CD4-positive, alpha-beta T cell (primary cell): ENCODE results near the gene EP300. TPM values are rescaled to one million over a fixed set of nuclear protein-coding genes. Genes with fewer than 3 reads are reported as not detected.
"Not testable (repeated sequence)": the region's sequence is repeated elsewhere in the genome, so short reads cannot be mapped to it uniquely, and the experiment has no call there.

Experiments used
- ATAC-seq: fragments of 200-7000 bp; cut with Tn5 transposase; one replicate; pipeline ENCODE4 v1.10.0; 2022; ENCODE audit warnings: mild to moderate bottlenecking; ENCODE audit not compliant: poor library complexity
- CTCF ChIA-PET: fragments of 350-600 bp; sonication (Branson Sonifier 250); formaldehyde crosslinking; loops from one replicate; lab custom pipeline; 2021; ENCODE audit warnings: antibody characterized with exemption, inconsistent platforms; lab: Charles Lee
- POLR2A ChIA-PET: fragments of 350-600 bp; sonication (Branson Sonifier 250); formaldehyde crosslinking; loops from one replicate; lab custom pipeline; 2021; ENCODE audit warnings: antibody characterized with exemption, inconsistent platforms; lab: Charles Lee
- DNase-seq, 14 experiments: peaks; one replicate each; pipeline ENCODE4 v3.0.0-alpha.2; 2013 to 2020; ENCODE audit warnings: mixed read lengths in 2 of 14
- H3K27ac ChIP-seq, 2 donors: one replicate each; pipeline versions ENCODE4 v1.5.1 to v1.7.0; 2013; ENCODE audit warnings: low read length in 2 of 2, low read depth in 1 of 2, mild to moderate bottlenecking in 1 of 2
- H3K27me3 ChIP-seq, 2 experiments: 1 replicate in 1 of 2; 2 replicates in 1 of 2; pipeline versions ENCODE4 v1.6.1 to v1.7.0; 2013; ENCODE audit warnings: low read length in 2 of 2, control low read depth in 1 of 2, mild to moderate bottlenecking in 1 of 2, moderate library complexity in 1 of 2; ENCODE audit not compliant: insufficient read depth in 2 of 2, control insufficient read depth in 1 of 2
- H3K36me3 ChIP-seq: one replicate; pipeline ENCODE4 v1.6.1; 2013; ENCODE audit warnings: low read length, control low read depth; ENCODE audit not compliant: insufficient read depth
- H3K4me1 ChIP-seq: one replicate; pipeline ENCODE4 v1.6.1; 2013; ENCODE audit warnings: low read length, control low read depth; ENCODE audit not compliant: insufficient read depth
- H3K4me3 ChIP-seq: one replicate; pipeline ENCODE4 v1.5.1; 2013; ENCODE audit warnings: mild to moderate bottlenecking, low read length, moderate library complexity
- H3K9me3 ChIP-seq, 2 experiments: 1 replicate in 1 of 2; 2 replicates in 1 of 2; pipeline versions ENCODE4 v1.6.1 to v1.7.0; 2013; ENCODE audit warnings: low read length in 2 of 2, mild to moderate bottlenecking in 2 of 2, control low read depth in 1 of 2, moderate library complexity in 1 of 2; ENCODE audit not compliant: control insufficient read depth in 1 of 2, insufficient read depth in 1 of 2
- H3K27ac Mint-ChIP-seq: one replicate; pipeline ENCODE4 v1.8.0; 2020; ENCODE audit warnings: mixed read lengths
- H3K27me3 Mint-ChIP-seq: one replicate; pipeline ENCODE4 v1.8.0; 2021; ENCODE audit warnings: mixed read lengths
- H3K36me3 Mint-ChIP-seq: one replicate; pipeline ENCODE4 v1.8.0; 2021; ENCODE audit warnings: low read depth, mixed read lengths
- H3K4me1 Mint-ChIP-seq: one replicate; pipeline ENCODE4 v1.8.0; 2021; ENCODE audit warnings: low read depth, mixed read lengths
- H3K4me3 Mint-ChIP-seq: one replicate; pipeline ENCODE4 v1.8.0; 2020; ENCODE audit warnings: mild to moderate bottlenecking, mixed read lengths
- H3K9me3 Mint-ChIP-seq: one replicate; pipeline ENCODE4 v1.8.0; 2020; ENCODE audit warnings: mixed read lengths
- CTCF ChIP-seq: fragments of 200-600 bp; IDR thresholded peaks from one replicate; pipeline ENCODE4 v1.8.0; 2022; ENCODE audit warnings: antibody characterized with exemption, mild to moderate bottlenecking
- intact Hi-C, 2 experiments: fragments of 100-400 bp; cut with DNase I in 1 of 2; cut with micrococcal nuclease in 1 of 2; formaldehyde crosslinking; loops; one replicate each; pipeline versions ENCODE4 v1.15.1 to v1.9.0; 2023 to 2025; cut with DNase I, micrococcal nuclease
- total RNA-seq, 174 experiments: library from RNA in 2 of 174; stranded (reverse) in 2 of 174; gene quantifications; one replicate each; pipeline ENCODE4 v1.2.3 and lab custom pipeline; 2021 to 2026

The EP300 gene
- total RNA-seq, 2 experiments from 2014 or later, result 126 to 134 TPM

GRCh38 chr22:41178425-41178975 lies 86.1 kb downstream of the EP300 start:
- intact Hi-C loops, result no loop called here
- no peak overlapping the region for H3K4me3 ChIP-seq
- ChIA-PET POLR2A (no interaction called here), CTCF (no interaction called here)
- no peak overlapping the region for H3K27ac ChIP-seq
- no peaks in the 10 kb centered on the region for H3K9me3 ChIP-seq
- Mint-ChIP-seq H3K4me3 (no peak overlapping the region), H3K27me3 (no peaks in the 10 kb centered on the region), H3K9me3 (no peaks in the 10 kb centered on the region), H3K36me3 (peaks cover 69% of the 10 kb centered on the region), H3K4me1 (peaks cover 21% of the 10 kb centered on the region), H3K27ac (peak overlapping the region; percentile 39)
- H3K4me1 ChIP-seq, result peaks cover 11% of the 10 kb centered on the region
- no peak for TF ChIP-seq CTCF
- ATAC-seq (no peak), DNase-seq (no peak)
- H3K27me3 ChIP-seq, result no peaks in the 10 kb centered on the region
- peaks cover 58% of the 10 kb centered on the region for H3K36me3 ChIP-seq

- H3K27ac ChIP-seq, H3K27me3 ChIP-seq, H3K9me3 Mint-ChIP-seq, H3K4me3 Mint-ChIP-seq, intact Hi-C loops, H3K27me3 Mint-ChIP-seq, ATAC-seq, H3K27ac Mint-ChIP-seq, DNase-seq, H3K9me3 ChIP-seq, H3K4me3 ChIP-seq: not testable (repeated sequence)
- H3K36me3 Mint-ChIP-seq, result peaks cover 51% of the 10 kb centered on the region
- ChIA-PET CTCF (interaction anchor here (1.6 kb wide), 1 partner anchor 57 kb away, joined by 7 read pairs; no protein-coding TSS in a partner anchor), POLR2A (interaction anchor here (1.6 kb wide), 1 partner anchor 229 kb away, joined by 3 read pairs; the partner anchor contains the start of gene RBX1)
- peaks cover 11% of the 10 kb centered on the region for H3K4me1 Mint-ChIP-seq
- peaks cover 39% of the 10 kb centered on the region for H3K36me3 ChIP-seq
- peaks cover 11% of the 10 kb centered on the region for H3K4me1 ChIP-seq
Measured at GRCh38 chr22:41180362-41180761, 88.0 kb downstream of the EP300 start.

- ATAC-seq (no peak), DNase-seq (no peak)
- Histone ChIP-seq H3K27me3 (no peaks in the 10 kb centered on the region), H3K27ac (no peak overlapping the region), H3K4me1 (peaks cover 6% of the 10 kb centered on the region), H3K36me3 (peaks cover 34% of the 10 kb centered on the region), H3K4me3 (no peak overlapping the region), H3K9me3 (no peaks in the 10 kb centered on the region)
- peaks cover 45% of the 10 kb centered on the region for H3K36me3 Mint-ChIP-seq
- peaks cover 5% of the 10 kb centered on the region for H3K4me1 Mint-ChIP-seq
- no peak overlapping the region for H3K4me3 Mint-ChIP-seq
- POLR2A ChIA-PET, result interaction anchor here (1.4 to 1.6 kb wide), 2 partner anchors 57 to 230 kb away, joined by 3 to 4 read pairs; partner anchors contain the start of gene RBX1
- no peaks in the 10 kb centered on the region for H3K9me3 Mint-ChIP-seq
- TF ChIP-seq CTCF, result no peak
- CTCF ChIA-PET, result no interaction called here
- peak overlapping the region; percentile 45 for H3K27ac Mint-ChIP-seq
- intact Hi-C loops, result no loop called here
- H3K27me3 Mint-ChIP-seq, result no peaks in the 10 kb centered on the region
Measured at GRCh38 chr22:41180926-41181325, 88.5 kb downstream of the EP300 start.
